Upper lobe of right lung (tissue), 1 donor: Measurements from ENCODE around the gene TOMM5. TPM values are rescaled to one million over a fixed set of nuclear protein-coding genes. Genes with fewer than 3 reads are reported as not detected.

Source experiments
- ATAC-seq: fragments of 200-7000 bp; cut with Tn5 transposase; one replicate; pipeline ENCODE4 v1.9.1; 2020; ENCODE audit warnings: mild to moderate bottlenecking, moderate library complexity
- DNase-seq: peaks from one replicate; pipeline ENCODE4 v3.0.0-alpha.2; 2020
- H3K27ac ChIP-seq: fragments of 200-600 bp; one replicate; pipeline ENCODE4 v1.8.0; 2022
- H3K27me3 ChIP-seq: fragments of 200-600 bp; one replicate; pipeline ENCODE4 v1.8.0; 2022; ENCODE audit warnings: mild to moderate bottlenecking
- H3K36me3 ChIP-seq: fragments of 200-600 bp; one replicate; pipeline ENCODE4 v1.8.0; 2022
- H3K4me1 ChIP-seq: fragments of 200-600 bp; one replicate; pipeline ENCODE4 v1.8.0; 2022
- H3K4me3 ChIP-seq: fragments of 200-600 bp; one replicate; pipeline ENCODE4 v1.8.0; 2022; ENCODE audit warnings: mild to moderate bottlenecking
- H3K9me3 ChIP-seq: fragments of 200-600 bp; one replicate; pipeline ENCODE4 v1.8.0; 2022
- CTCF ChIP-seq: fragments of 200-600 bp; IDR thresholded peaks from one replicate; pipeline ENCODE4 v1.8.0; 2022; ENCODE audit warnings: antibody characterized with exemption
- intact Hi-C: fragments of 100-400 bp; cut with DNase I; formaldehyde crosslinking; loops from one replicate; pipeline ENCODE4 v1.11.0; 2022
- long read RNA-seq: library from polyadenylated mRNA; unstranded; transcript quantifications from one replicate; pipeline ENCODE4 v2.0.0, GENCODE V29; 2021
- total RNA-seq: library from RNA; stranded (reverse); fragmentation: NEBNext Ultra II Directional; extraction: Animal tissue kit (Norgen Biotek cat#: 25700); gene quantifications from one replicate; pipeline ENCODE4 v1.2.1, GENCODE V29; 2021
- donor health status: DM: no; HTN: yes; CAD: no; lungs with severe emphysema.

TOMM5 gene
- 60.7 TPM for total RNA-seq
- long read RNA-seq, transcript TOMM5-201 (2 exons, 751 nt) = major isoform, 39 of 39 reads
- long read RNA-seq, partial matches to known transcripts = 0 of 39 reads
- long read RNA-seq, other reads (novel, unspliced or antisense) = 0 of 39 reads

DNA sequence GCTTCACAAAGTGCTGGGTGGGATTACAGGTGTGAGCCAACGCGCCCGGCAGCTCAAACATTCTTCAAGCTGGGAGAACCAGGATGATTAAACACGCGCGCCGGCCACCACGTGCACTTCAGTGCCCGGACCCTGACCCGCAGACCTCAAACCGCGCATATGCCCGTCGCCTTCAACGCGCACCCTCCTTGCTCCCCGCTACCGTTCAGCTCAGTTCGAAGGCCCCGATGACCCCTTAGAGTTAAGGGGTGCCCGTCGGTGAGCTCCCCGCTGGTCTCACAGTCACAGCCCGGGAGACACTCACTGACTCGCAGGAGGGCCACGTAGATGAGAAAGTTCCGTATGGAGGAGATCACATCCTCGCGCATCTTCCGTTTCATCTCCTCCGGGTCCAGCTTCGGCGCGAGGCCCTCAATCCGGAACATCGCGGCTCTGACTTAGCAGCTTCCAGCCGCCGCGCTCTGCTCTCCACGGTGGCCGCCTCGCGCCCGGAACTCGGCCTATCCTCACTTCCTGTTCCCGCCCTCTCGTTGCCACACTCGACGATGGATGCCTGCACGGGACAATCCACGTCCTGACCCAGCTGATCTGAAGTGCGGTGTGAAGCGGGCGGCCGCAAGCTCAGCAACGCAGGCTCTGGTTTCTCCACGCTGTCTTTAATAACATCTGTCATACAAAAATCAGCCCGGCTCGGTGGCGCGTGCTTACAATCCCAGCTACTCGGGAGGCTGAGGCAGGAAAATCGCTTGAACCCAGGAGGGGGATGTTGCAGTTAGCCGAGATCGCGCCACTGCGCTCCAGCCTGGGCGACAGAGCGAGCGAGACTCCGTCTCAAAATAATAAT is at the start of gene TOMM5:
TOMM5 (minus strand) TSS at position 490 of the 844 bp plus-strand sequence; CDS start at position 425, 65 bp downstream.
- peak within 1 kb of the TSS; percentile 86 for H3K27ac ChIP-seq

GRCh38 chr9:37641331-37641730 is 48.9 kb upstream of the TOMM5 start:
- no peak for ATAC-seq
- no peaks in the 10 kb centered on the region for H3K9me3 ChIP-seq
- peaks cover 43% of the 10 kb centered on the region for H3K27me3 ChIP-seq
- intact Hi-C loops = no loop called here
- H3K36me3 ChIP-seq = no peaks in the 10 kb centered on the region
- TF ChIP-seq CTCF = no peak
- no peaks in the 10 kb centered on the region for H3K4me1 ChIP-seq
- H3K4me3 ChIP-seq = no peak overlapping the region
- no peak for DNase-seq
- no peak overlapping the region for H3K27ac ChIP-seq

More for the DNA sequence above, at the start of gene TOMM5:
- no peak for TF ChIP-seq CTCF
- H3K4me3 ChIP-seq = peak within 1 kb of the TSS; percentile 94
- H3K36me3 ChIP-seq = peaks cover 15% of the 10 kb centered on the region
- DNase-seq = peak; percentile 96
- no peaks in the 10 kb centered on the region for H3K27me3 ChIP-seq
- peak; percentile 98 for ATAC-seq
- H3K4me1 ChIP-seq = peaks cover 26% of the 10 kb centered on the region
- H3K9me3 ChIP-seq = no peaks in the 10 kb centered on the region
- intact Hi-C loops = no loop called here

DNA sequence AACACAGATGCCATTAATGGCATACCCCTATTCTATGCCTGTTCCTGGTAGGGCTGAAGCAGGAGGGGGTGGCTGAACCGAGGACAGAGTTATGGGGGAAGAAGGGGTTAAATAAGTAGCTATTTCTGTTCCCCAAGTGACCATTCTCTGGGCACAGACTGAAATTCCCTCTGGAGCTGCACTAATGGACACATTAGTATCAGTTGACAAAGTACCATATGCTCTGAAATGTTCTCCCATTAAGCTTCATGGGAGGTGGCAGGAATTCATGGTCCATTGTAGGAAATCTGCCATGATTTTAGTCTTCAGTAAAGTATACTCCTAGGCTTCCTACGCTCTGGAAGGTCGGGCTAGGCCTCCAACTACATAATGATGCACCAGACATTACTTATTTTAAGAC is 47.8 kb upstream of the TOMM5 start:
- ATAC-seq (no peak), DNase-seq (no peak)
- intact Hi-C loops = no loop called here
- no peaks in the 10 kb centered on the region for H3K9me3 ChIP-seq
- H3K4me1 ChIP-seq = no peaks in the 10 kb centered on the region
- no peaks in the 10 kb centered on the region for H3K36me3 ChIP-seq
- no peak for TF ChIP-seq CTCF
- peaks cover 42% of the 10 kb centered on the region for H3K27me3 ChIP-seq
- no peak overlapping the region for H3K4me3 ChIP-seq
- H3K27ac ChIP-seq = no peak overlapping the region

DNA sequence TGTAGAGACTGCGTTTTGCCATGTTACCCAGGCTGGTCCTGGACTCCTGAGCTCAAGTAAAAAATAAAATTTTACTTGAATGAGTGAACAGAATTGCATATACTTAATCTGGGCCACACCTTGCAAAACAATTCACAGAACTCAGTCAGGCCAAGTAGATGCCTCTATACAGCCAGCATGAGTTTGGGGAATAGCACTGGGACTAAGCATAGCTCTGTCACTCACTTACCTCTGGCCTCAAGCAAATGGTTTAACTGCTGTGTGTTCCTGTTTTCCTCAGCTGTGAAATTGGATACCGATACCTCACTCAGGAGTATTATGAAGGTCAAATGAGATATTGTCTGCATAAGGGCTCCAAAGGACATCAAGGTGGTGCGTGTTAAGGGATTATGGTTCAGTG is 47.4 kb upstream of the TOMM5 start:
- peaks cover 44% of the 10 kb centered on the region for H3K27me3 ChIP-seq
- no peak for ATAC-seq
- H3K4me1 ChIP-seq = no peaks in the 10 kb centered on the region
- no peak overlapping the region for H3K27ac ChIP-seq
- H3K9me3 ChIP-seq = no peaks in the 10 kb centered on the region
- no peak for TF ChIP-seq CTCF
- H3K36me3 ChIP-seq = no peaks in the 10 kb centered on the region
- H3K4me3 ChIP-seq = no peak overlapping the region
- DNase-seq = no peak
- intact Hi-C loops = no loop called here

GRCh38 chr9:37639109-37639762 is 46.8 kb upstream of the TOMM5 start:
- no peak for TF ChIP-seq CTCF
- Histone ChIP-seq H3K4me3 (no peak overlapping the region), H3K36me3 (no peaks in the 10 kb centered on the region), H3K4me1 (no peaks in the 10 kb centered on the region), H3K27ac (no peak overlapping the region), H3K9me3 (no peaks in the 10 kb centered on the region), H3K27me3 (peaks cover 38% of the 10 kb centered on the region)
- no peak for ATAC-seq
- intact Hi-C loops = no loop called here
- DNase-seq = no peak
